GM19193 (cell line): ENCODE data around the gene ZNF764.

Experiments
- POLR2A ChIP-seq: IDR thresholded peaks from 4 replicates; pipeline ENCODE4 v1.6.1; 2011; ENCODE audit not compliant: insufficient read depth, insufficient read length; ENCODE audit errors: extremely low read depth

Gene ZNF764

GRCh38 chr16:30524575-30525568, 33.3 kb downstream of the ZNF764 start:
- TF ChIP-seq POLR2A: no peak

DNA sequence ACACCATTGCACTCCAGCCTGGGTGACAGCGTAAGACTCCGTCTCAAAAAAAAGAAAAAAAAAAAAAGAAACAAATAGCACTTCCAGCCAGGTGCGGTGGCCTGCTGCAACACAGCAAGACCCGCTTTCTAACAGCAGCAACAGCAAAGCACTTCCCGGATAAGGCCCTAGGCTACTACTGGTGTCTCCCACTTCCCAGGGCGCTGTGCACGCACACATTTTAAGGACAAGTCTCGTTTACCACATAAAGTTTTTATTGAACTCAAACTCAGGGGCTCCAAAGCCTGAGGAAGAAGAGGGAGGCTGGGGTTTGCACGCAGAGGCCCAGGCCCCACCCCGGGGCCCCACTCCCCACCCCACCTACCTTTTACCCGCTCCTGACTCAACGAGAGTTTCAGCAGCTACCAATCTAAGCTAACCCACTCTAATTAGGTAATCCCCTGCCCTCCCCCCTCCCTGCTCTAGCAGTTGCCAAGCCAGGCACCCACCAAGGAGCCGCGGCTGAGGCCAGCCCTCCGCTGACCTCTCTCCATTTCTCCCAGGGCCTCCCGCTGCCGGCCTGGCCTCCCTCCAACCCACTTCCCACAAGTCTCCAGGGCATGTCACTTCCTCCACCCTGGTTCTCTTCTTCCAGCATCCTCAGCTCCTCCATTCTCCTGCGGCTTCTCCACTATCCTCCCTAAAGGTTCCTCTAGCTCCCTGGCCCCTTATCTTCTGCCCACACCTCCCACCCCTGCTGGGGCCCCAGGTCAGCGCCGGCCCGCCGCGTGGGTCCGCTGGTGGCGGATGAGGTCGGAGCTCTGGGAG, 34.2 kb downstream of the ZNF764 start:
- TF ChIP-seq POLR2A: no peak

DNA sequence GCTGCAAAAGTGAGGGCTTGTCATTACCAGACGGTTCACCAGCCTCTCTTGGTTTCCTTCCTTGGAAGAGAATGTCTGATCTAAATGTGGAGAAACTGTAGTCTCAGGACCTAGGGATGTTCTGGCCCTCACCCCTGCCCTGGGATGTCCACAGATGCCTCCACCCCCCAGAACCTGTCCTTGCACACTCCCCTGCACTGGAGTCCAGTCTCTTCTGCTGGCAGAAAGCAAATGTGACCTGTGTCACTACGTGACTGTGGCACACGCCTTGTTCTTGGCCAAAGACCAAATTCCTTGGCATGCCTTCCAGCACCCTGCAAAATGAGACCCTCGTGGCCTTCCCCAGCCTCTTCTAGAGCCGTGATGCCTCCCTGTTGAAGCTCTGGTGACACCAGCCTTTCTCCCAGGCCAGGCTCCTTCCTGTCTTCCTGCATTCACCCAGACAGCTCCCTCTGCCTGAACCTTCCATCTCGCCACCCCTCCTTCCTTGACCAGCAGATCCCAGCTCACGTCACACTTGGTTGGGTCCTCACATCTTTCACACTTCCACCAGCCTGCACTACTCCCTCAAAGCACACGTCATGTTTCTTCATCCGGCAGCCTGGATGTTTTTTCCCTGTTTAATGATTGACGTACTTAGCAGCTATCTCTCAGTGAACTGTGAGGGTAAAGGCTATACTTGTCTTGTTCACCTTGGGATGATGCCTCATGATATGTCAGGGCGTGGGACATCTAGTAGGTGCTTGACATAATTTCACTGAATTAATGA, 36.1 kb downstream of the ZNF764 start:
- no peak for TF ChIP-seq POLR2A

GRCh38 chr16:30521476-30521872, 36.7 kb downstream of the ZNF764 start:
- no peak for TF ChIP-seq POLR2A

- TF ChIP-seq POLR2A: no peak
Measured at GRCh38 chr16:30519120-30520049, 38.8 kb downstream of the ZNF764 start.

DNA sequence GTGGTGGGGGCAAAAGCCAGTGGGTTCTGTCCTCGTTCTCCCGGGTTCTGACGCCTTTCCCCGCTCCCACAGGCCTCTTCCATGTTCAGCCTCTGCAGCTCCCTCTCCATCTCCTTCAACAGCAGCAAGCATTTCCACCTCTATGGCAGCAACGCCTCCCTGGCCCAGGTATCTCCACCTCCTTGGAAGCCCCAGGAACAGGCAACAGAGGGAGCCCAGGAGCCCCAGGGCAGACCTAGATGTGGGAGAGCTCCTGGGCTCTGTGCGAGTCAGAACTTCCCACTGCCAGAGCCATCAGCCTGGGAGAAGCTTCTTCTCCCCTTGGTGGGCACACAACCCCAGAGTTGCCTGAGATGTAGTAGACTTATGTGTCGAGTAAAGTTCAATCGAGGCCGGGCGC, 39.6 kb downstream of the ZNF764 start:
- no peak for TF ChIP-seq POLR2A

GRCh38 chr16:30515275-30515674, 42.9 kb downstream of the ZNF764 start:
- no peak for TF ChIP-seq POLR2A

- no peak for TF ChIP-seq POLR2A
Measured at GRCh38 chr16:30511509-30511908, 46.7 kb downstream of the ZNF764 start.

DNA sequence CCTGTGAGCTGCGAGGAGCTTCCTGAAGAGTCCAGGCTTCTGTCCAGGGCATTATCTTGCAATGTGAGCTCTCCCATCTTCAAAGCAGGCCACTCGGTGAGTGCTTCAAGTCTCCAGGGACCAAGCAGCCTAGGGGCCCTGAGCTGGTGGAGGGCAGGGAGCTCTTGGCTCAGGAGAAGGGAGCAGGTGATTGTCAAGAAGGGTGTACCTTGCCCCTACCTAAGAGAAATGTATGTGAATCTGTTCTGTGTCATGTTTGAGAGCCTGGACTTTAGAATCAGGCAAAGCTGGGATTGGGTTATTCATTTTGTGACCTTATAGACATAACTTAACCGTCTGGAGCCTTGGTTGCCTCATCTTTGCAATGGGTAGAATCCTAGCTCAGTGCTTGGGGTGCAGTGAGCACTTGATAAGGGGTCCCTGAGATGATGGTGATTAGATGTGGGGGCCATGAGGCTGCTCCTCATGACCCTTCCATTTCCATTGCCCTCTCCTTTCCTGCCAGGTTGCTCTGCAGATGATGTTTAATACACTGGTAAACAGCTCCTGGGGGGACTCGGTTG, 47.7 kb downstream of the ZNF764 start:
- no peak for TF ChIP-seq POLR2A

- no peak for TF ChIP-seq POLR2A
Measured at GRCh38 chr16:30509081-30509765, 49.0 kb downstream of the ZNF764 start.
